UCSD-AML1 (cell line): ENCODE data around the gene NUP160.
"Not testable (repeated sequence)": the region's sequence is repeated elsewhere in the genome, so short reads cannot be mapped to it uniquely, and the experiment has no call there.

Experiments
- DNase-seq: peaks from one replicate; lab custom pipeline; 2025; ENCODE audit not compliant: unreplicated experiment; lab: John Stamatoyannopoulos, UW

The NUP160 gene

DNA sequence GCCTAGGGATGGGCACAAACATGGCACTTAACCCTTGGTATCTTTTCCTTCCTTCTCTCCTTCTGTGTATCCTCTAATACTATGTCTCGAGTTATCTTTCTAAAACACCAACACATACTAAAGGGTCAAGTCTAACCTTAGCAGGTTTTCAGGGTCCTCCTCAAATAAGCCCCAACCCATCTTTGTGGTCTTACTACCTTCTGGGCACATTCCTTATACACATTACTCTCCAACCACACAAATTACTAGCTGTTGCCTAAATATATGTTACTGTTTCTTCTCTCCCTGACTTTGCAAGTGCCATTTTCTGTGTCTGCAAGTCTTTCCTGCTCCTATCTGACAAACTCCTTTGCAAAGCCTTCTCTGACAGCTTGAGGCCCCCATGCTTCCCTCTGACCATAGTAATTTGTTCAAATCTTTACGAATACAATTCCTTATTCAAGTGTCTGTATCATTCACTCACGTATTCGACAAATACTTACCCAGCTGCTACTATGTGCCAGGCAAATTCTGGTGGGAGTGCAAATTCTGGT lies 15.8 kb upstream of the NUP160 start:
- DNase-seq: no peak

DNA sequence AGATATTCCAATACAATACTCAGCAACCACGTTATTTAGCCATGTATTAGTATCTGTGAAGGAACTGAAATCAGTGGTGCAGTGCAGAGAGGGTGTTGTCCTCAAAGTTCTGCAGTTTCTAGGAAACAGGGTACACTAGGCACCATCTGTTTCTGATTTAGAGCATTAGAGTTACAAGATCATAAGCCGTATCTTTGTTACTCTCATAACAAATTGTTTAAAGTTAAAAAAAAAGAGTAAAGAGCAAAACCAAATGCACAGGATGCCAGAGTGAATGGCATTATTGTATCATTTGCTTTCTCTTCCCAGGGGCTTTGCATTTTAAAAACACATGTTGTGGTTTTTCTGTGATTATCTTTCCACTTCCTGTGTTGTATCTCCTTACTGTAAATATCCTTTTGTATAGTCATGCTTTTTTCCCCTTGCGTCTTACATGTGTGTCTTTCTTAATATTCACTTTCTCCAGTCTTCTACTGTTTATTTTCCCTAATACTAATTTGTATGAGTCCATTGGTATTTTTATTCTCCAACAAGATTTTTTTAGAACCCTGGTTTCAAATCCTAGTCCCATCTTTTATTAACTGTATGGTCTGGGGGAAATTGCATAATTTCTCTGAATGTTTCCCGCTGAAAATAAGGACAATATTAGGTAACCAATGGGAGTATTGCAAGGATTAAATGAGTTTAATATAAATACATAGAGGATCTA lies 15.2 kb upstream of the NUP160 start:
- no peak for DNase-seq

DNA sequence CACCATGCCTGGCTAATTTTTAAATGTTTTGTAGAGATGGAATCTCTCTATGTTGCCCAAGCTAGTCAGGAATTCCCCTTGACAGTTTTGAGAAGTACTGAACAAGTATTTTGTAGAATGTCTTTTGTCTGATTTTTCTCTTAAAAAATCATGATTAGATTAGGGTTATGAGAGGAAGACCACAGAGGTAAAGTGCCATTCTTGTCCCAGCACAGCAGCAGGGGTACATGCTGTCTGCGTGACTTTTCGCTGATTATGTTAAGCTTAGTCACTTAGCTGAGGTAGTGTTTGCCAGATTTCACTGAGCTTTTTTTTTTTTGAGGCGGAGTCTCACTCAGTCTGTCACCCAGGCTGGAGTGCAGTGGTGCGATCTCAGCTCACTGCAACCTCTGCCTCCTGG lies 13.6 kb upstream of the NUP160 start:
- DNase-seq: no peak

DNA sequence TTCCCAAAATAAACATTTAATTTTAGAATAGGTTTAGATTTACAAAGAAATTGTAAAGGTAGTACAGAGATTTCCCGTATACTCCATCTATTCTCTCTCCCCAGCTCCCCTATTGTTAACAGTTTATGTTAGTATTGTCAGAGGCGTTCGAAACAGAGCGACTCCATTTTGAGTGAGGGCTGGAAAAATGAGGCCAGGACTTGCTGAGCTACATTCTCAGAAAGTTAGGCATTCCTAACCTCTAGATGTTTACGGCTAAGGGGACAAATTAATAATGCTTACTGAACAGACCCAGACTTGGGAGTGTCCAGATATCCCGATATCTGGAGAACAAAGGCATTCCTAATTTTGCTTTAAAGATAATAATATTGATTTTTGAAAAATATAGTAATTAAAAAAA lies 12.4 kb upstream of the NUP160 start:
- DNase-seq: no peak

DNA sequence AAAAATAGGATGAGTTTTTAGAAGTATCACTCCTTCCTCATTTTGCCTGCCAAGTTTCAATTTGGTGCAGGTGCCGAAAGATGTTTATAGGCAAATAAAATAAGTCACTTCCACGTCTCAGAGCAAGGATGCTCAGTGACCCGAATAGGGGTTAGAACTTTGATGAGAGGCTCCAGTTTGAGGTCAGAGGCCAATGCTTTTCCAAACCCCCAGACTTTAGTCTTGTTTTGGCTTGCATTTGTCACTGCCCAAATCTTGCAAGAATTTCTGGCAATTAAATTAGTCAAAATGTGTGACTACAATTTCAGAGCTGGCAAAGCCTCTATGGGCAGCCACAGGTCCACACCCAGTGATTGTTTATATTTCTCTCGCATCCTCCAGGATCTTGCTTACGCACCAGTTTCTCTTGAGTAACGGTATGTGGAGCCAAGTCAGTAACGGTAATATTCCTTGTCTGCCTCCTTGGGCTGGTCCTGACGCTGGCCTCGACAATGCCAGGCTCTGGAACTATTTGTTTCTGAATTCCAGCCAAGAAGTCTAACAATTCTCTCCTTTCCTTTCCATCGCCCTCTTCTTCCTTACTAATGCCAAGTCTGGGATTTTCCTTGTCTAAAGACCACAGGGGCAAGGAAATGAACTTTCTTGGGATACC lies 9.9 kb upstream of the NUP160 start:
- DNase-seq: no peak

DNA sequence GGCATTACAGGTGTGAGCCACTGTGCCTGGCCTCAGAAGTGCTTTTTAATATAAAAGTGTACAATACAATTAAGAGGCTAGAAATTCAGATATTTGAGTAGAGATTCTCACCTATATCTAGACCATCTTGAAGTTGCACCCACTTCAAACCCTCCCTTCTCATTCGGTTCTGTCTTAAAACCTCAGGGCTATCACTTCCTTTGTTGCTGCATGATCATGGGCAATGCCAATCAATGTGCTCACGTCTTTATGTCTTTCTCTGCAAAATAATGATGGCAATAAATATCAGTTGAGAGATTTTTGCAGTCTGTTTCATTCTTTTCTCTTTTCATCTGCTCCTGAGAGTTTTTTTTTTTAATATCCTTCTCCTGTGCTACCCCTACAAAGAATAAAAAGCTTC lies 9.3 kb upstream of the NUP160 start:
- no peak for DNase-seq

DNA sequence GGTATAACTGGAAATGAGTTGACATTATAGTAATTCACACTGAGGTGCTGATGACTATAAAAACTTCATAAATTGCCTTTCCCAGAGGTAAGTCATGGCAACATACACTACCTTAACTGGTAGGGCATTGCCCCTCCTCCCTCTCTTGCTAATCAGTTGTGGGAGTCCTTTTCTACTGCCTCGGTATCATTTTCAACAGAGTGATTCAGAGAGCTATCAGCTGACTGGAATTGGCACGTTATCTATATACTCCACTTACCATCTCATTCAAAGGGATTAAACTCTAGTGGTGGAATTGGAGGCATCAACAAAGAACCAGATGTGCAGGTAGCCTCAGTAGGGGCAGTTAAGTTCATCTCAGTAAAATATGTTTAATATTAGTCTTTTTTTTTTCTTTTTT lies 8.0 kb upstream of the NUP160 start:
- no peak for DNase-seq

DNA sequence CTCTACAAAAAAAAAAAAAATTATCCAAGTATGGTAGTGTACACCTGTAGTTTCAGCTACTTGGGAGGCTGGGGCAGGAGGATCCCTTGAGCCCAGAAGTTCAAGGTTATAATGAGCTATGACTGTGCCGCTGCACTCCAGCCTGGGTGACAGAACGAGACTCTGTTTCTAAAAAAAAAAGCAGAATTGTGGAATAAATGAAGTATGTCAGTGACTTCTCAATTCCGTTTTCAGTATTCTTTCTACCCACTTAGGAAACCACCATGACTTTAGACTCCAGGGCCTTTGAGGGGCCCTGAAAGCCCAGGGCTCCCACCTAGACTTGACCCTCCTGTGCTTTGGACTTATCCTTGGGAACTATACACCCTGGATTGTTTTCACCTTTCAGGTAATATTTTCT lies 6.5 kb upstream of the NUP160 start:
- no peak for DNase-seq

DNA sequence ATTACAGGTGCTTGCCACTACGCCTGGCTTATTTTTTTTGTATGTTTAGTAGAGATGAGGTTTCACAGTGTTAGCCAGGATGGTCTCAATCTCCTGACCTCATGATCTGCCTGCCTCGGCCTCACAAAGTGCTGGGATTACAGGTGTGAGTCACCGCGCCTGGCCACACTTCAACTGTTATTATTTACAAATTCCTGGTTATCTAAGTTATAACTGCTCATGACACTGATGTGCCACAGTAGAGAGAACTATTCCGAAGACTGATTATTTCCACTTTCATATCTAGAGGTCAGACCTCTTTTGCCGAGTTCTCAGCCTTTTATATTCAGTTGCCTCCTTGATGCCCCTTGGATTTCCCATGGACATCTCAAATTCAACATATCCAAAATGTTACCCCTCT lies 3.9 kb upstream of the NUP160 start:
- no peak for DNase-seq

DNA sequence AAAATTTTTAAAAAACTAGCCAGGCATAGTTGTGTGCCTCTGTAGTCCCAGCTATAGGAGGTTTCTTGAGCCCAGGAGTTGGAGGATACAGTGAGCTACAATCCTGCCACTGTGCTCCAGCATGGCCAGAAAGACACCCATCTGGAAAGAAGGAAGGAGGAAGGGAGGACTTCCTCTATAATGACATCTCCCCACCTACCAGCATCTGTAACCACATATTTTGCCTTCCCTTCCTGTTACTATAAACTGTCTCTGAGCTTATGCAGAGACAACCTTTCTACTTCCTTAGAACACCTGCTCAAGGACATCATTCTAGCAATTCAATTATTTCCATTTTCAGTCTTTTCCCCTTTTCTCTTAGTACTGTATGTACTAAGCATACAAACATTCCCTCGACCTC lies 2.2 kb upstream of the NUP160 start:
- DNase-seq: peak; percentile 13

DNA sequence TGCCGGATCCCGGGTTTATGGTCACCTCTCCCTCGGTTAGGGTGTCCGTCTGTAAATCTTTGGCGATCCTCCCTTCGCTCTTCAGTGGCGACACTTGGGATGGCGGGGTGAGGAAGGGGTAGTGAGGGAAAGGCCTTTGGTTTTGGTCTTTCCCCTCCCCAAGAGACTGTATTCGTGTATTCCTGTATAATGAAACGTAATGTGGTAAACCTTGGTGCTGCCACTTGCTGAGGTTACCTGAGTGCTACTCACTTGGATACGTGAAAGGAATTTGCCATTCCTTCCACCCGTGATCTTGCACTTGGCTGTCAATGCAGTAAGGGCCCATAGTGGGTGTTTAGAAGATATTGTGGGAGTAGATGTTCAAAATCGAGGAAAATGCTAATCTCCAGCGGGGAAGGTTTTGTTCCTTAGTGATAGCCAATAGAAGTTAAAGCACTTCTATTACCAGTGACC lies 578 bp upstream of the NUP160 start:
- no peak for DNase-seq

DNA sequence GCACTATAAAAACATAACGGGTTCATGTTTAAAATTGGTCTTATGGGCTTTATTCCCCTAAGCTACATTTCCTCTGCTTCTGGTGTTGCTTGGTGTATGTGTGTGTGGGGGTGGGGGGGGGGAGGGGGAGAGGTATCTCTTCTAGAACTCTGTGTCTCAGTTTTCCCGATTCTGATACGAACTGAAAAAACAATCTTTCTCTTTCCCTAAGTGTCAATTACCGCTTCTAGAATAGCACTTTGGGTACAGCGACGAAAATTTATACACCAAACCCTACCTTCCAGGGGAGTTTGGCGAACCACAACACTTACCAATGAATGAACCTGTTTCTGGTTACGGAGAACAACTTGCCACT lies 636 bp downstream of the NUP160 start:
- no peak for DNase-seq

DNA sequence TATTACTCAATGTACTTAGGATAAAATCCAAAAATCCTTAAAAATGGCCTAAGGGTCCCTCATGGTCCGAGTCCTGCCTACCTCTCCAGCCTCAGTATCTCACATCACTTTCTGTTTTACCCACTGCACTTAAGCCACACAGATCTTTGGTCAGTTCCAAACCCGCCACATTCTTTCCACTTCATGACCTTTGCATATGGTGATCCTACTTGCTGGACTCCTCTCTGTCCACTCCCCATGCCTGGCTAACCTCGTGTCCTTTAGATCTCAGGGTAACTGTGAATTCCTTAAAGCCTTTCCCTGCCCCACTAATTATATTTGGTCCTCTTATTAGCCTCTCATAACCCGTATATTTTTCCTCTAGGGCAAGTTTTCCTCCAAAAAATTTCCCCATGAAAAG lies 1.2 kb downstream of the NUP160 start:
- no peak for DNase-seq

DNA sequence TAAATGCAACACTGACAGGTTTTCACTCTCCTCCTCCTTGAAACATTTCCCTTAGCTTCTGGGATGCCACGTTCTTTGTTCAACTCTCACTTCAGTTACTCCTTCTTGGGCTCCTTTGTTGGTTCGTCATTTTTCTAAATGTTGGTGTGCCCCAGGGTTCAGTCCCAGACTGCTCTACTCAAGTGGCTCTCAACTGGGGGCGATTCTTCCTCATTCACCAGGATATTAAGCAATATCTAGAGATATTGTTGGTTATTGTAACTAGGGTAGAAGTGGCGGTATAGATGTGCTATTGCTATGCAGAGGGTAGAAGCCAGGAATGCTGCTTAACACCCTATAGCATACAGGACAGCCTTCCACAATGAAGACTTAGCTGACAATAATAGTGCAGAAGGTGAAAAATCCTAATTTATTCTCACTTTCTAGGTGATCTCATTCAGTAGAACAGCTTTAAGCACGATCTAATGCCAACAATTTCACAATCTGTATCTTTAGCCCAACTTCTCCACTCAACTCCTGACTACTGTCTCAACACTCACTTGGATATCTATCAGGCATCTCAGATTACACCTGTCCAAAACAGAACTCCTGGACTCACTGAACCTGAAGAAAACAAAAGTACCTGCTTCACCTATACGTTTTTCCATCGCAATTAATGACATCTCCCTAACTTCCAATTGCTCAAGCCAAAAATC lies 4.6 kb downstream of the NUP160 start:
- no peak for DNase-seq

DNA sequence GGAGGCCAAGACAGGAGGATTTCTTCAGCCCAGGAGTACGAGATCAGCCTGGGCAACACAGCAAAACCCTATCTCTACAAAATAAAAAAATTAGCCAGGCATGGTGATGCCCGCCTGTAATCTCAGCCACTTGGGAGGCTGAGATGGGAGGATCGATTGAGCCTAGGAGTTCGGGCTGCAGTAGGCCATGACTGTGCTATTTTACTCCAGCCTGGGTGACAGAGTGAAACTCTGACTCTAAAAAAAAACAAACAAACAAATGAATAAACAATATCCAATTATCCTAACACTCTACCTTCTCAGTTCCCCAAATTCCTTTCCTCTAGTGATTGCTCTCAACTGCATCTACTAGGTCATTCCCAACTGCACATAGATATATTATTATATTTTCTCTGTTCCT lies 5.4 kb downstream of the NUP160 start:
- no peak for DNase-seq

DNA sequence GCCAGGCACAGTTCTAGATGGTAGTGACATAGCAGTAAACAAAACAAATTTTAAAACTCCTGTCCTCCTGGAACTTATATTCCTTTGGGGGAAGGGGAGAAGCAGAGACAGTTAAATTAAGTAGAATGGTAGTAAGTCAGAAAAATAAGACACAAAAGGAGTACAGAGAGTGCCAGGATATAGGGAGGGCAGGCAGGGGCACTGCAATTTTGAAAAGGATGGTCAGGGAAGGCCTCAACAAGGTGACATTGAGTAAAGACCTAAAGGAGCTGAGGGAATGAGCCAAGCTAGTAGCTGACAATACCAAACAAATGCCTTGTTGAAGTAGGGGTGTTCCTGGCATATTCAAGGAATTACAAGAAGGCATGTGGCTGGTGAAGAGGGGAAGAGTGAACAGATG lies 10.2 kb downstream of the NUP160 start:
- no peak for DNase-seq

DNA sequence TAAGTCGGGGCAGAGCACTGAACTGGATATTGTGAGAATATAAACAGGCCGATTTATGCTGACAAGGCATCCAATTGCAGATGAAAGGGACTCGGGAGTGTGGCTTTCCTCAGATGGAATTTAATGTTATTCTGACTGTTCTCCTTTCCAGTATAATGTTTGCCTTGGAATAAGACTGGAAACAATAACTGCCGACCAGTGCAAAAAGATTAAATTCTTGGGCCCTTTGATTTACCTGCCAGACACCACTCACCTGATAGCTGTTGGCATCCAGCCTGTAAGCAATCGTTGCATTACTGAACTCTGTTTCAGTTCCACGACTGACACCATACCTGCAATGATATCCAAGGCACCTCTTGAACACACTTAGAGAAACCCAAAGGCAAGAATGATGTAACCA lies 10.9 kb downstream of the NUP160 start:
- DNase-seq: no peak

DNA sequence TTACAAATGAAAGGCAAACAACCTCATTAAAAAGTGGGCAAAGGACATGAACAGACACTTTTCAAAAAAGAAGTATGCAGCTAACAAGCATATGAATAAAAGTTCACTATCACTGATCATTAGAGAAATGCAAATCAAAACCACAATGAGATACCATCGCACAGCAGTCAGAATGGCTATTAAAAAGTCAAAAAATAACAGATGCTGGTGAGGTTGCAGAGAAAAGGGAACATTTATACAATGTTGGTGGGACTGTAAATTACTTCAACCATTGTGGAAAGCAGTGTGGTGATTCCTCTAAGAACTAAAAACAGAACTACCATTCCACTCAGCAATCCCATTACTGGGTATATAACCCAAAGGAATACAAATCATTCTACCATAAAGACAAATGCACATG lies 18.1 kb downstream of the NUP160 start:
- not testable (repeated sequence) for DNase-seq

DNA sequence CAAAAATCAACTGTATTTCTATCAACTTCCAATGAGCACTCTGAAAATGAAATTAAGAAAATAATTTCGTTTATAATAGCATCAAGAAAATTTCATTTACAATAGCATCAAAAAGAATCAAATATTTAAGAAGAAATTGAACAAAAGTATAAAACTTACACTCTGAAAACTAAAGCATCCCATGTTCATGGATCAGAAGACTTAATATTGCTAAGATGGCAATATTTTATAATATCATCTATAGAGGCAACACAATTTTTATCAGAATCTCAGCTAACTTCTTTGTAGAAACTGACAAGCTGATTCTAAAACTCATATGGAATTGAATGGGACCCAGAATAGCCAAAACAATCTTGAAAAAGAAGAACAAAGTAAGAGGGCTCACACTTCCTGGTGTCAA lies 19.9 kb downstream of the NUP160 start:
- DNase-seq: no peak

DNA sequence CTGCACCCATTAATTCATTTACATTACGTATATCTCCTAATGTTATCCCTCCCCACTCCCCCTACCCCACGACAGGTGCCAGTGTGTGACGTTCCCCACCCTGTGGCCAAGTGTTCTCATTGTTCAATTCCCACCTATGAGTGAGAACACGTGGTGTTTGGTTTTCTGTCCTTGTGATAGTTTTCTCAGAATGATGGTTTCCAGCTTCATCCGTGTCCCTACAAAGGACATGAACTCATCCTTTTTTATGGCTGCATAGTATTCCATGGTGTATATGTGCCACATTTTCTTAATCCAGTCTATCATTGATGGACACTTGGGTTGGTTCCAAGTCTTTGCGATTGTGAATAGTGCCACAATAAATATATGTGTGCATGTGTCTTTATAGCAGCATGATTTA lies 25.5 kb downstream of the NUP160 start:
- DNase-seq: not testable (repeated sequence)

DNA sequence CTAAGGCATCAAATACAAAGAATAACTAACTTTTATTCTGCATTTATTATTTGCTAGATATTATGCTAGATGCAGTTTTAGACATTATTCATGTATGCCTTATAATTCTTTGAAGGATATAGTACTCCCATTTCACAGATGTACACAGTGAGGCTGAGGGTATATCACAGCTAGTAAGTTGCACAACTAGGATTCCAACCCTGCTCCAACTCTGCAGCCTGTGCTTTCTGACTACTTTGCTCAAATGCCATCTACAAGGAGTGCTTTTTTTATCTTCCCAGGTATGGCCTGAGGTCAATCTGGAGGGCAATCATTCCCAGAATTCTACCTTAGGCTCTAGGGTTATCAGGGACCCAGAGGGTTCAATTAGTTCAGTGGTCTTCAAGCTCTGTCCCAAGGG lies 28.4 kb downstream of the NUP160 start:
- no peak for DNase-seq

DNA sequence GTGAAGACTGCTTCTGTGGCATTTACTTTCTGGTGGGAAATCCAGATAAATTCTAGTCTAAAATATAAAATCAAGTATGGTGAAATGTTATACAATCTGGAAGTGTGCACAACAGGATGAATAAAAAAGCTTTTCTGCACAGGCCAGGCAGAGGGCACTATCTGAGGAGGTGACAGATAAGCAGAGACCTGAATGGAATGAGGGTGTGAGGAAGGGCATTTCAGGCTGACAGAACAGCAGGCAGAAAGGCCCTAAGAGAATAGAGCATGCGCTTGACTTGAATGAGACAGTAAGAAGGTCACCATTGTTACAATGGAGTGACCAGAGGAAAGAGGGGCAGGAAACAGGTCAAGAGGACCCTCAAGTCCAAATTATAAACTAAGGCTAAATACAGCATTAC lies 47.4 kb downstream of the NUP160 start:
- DNase-seq: no peak
